B cell (primary cell): ENCODE measurements around the gene RNF126.
"Not testable (repeated sequence)": the region's sequence is repeated elsewhere in the genome, so short reads cannot be mapped to it uniquely, and the experiment has no call there.

Source experiments
- CTCF ChIP-seq: fragments of 200-600 bp; IDR thresholded peaks from one replicate; pipeline ENCODE4 v1.8.0; 2022; ENCODE audit warnings: antibody characterized with exemption, mild to moderate bottlenecking
- EZH2 ChIP-seq: IDR thresholded peaks from 2 replicates; pipeline ENCODE4 v1.6.1; 2012; ENCODE audit warnings: borderline replicate concordance, low read depth, mild to moderate bottlenecking, moderate library complexity, low read length; ENCODE audit not compliant: insufficient read depth, poor library complexity, severe bottlenecking

- not testable (repeated sequence) for TF ChIP-seq CTCF, EZH2
These were observed 4.1 kb upstream of the RNF126 start for GRCh38 chr19:666985-667573.
